ENCODE results near the gene TRPM5. TPM values are rescaled to one million over a fixed set of nuclear protein-coding genes. Genes with fewer than 3 reads are reported as not detected.

The TRPM5 gene
- polyA plus RNA-seq, 1 of the 3 experiments (the other 2 are of a cell fraction) = not detected

- Histone ChIP-seq H2AFZ (ENCODE audit: low read depth) (no peak overlapping the region), H3K4me1 (ENCODE audit: control insufficient read depth in 1 of 2, insufficient read depth in 2 of 2, low read depth in 1 of 2, low read length in 1 of 2) (peaks cover 0 to 9% of the 10 kb centered on the region in 2 experiments; a peak in 1 of 4 replicates), H3K9ac (no peak overlapping the region), H3K27me3 (ENCODE audit: insufficient read depth) (no peaks in the 10 kb centered on the region), H3K36me3 (replicated peaks in 1 of 2; ENCODE audit: control insufficient read depth in 1 of 2, insufficient read depth in 2 of 2, low read length in 1 of 2) (no peaks in the 10 kb centered on the region), H3K9me2 (no peaks in the 10 kb centered on the region), H3K9me3 (0 out of 2 replicates have a peak, but pooled peaks cover 2% of the 10 kb centered on the region), H3K4me2 (no peak overlapping the region), H3K79me2 (ENCODE audit: insufficient read depth) (no peaks in the 10 kb centered on the region), H3K27ac (ENCODE audit: low read depth in 2 of 2, low read length in 1 of 2) (no peak overlapping the region), H3F3A (replicated peaks; ENCODE audit: insufficient read depth) (no peaks in the 10 kb centered on the region), H3K4me3 (ENCODE audit: low read depth in 2 of 2, low read length in 1 of 2) (no peak overlapping the region), H4K20me1 (ENCODE audit: insufficient read depth) (no peaks in the 10 kb centered on the region)
- no peak for DNase-seq
- 27% methylated on average over 3 of the region's 3 CpGs for WGBS (ENCODE audit: low lambda C conversion rate)
- CTCF ChIA-PET = interaction anchor here (4.0 kb wide), 1 partner anchor 50 kb away, joined by 23 read pairs; no protein-coding TSS in a partner anchor
- no peak for TF ChIP-seq NRF1 (IDR thresholded peaks at IDR 0.05; ENCODE audit: low read depth, low read length)
- no peak for TF ChIP-seq FOXJ3 (CRISPR knock-in tag; IDR thresholded peaks at IDR 0.05)
- TF ChIP-seq FOXM1 (IDR thresholded peaks at IDR 0.05; ENCODE audit: low read depth) = no peak
- TF ChIP-seq MAX (IDR thresholded peaks at IDR 0.05; ENCODE audit: low read depth) = no peak
- no peak for TF ChIP-seq NFIC (IDR thresholded peaks at IDR 0.05; ENCODE audit: borderline replicate concordance)
- no peak for TF ChIP-seq SIN3A (IDR thresholded peaks at IDR 0.05; ENCODE audit: borderline replicate concordance, low read depth, low read length)
- TF ChIP-seq CHD2 (IDR thresholded peaks at IDR 0.05; ENCODE audit: low read length, partially characterized antibody) = no peak
- POLR2A ChIA-PET = no interaction called here
Observed at GRCh38 chr11:2482204-2482603, 37.9 kb upstream of the TRPM5 start.

- H3K36me3 ChIP-seq (replicated peaks in 1 of 2; ENCODE audit: control insufficient read depth in 1 of 2, insufficient read depth in 2 of 2, low read length in 1 of 2) = no peaks in the 10 kb centered on the region
- H3K9me2 ChIP-seq = no peaks in the 10 kb centered on the region
- H3K27me3 ChIP-seq (ENCODE audit: insufficient read depth) = no peaks in the 10 kb centered on the region
- no peak for TF ChIP-seq TCF12 (IDR thresholded peaks at IDR 0.05)
- TF ChIP-seq FOXJ3 (CRISPR knock-in tag; IDR thresholded peaks at IDR 0.05) = no peak
- no peak for TF ChIP-seq RFX5 (IDR thresholded peaks at IDR 0.05; ENCODE audit: low read length)
- no peak overlapping the region for H2AFZ ChIP-seq (ENCODE audit: low read depth)
- no peak for DNase-seq
- ChIA-PET POLR2A (no interaction called here), CTCF (interaction anchor here (4.0 kb wide), 1 partner anchor 50 kb away, joined by 23 read pairs; no protein-coding TSS in a partner anchor)
- H3K9me3 ChIP-seq = no peaks in the 10 kb centered on the region
- H4K20me1 ChIP-seq (ENCODE audit: insufficient read depth) = no peaks in the 10 kb centered on the region
- H3K9ac ChIP-seq = no peak overlapping the region
- H3K4me3 ChIP-seq (ENCODE audit: low read depth in 2 of 2, low read length in 1 of 2) = no peak overlapping the region
- 56% methylated on average over 14 of the region's 14 CpGs for WGBS (ENCODE audit: low lambda C conversion rate)
- no peaks in the 10 kb centered on the region for H3F3A ChIP-seq (replicated peaks; ENCODE audit: insufficient read depth)
- no peaks in the 10 kb centered on the region for H3K79me2 ChIP-seq (ENCODE audit: insufficient read depth)
- no peak overlapping the region for H3K4me2 ChIP-seq
- no peak overlapping the region for H3K27ac ChIP-seq (ENCODE audit: low read depth in 2 of 2, low read length in 1 of 2)
- H3K4me1 ChIP-seq (ENCODE audit: control insufficient read depth in 1 of 2, insufficient read depth in 2 of 2, low read depth in 1 of 2, low read length in 1 of 2) = peaks cover 0 to 9% of the 10 kb centered on the region in 2 experiments; a peak in 1 of 4 replicates
Observed at GRCh38 chr11:2481253-2481652, 36.9 kb upstream of the TRPM5 start.

- ChIA-PET POLR2A (no interaction called here), CTCF (no interaction called here)
- H3K27ac ChIP-seq (ENCODE audit: low read depth in 2 of 2, low read length in 1 of 2) = no peak overlapping the region
- no peak overlapping the region for H3K4me2 ChIP-seq
- peaks cover 0 to 9% of the 10 kb centered on the region in 2 experiments; a peak in 1 of 4 replicates for H3K4me1 ChIP-seq (ENCODE audit: control insufficient read depth in 1 of 2, insufficient read depth in 2 of 2, low read depth in 1 of 2, low read length in 1 of 2)
- no peak overlapping the region for H3K4me3 ChIP-seq (ENCODE audit: low read depth in 2 of 2, low read length in 1 of 2)
- WGBS (ENCODE audit: low lambda C conversion rate) = 25% methylated on average over 7 of the region's 7 CpGs
- H3K27me3 ChIP-seq (ENCODE audit: insufficient read depth) = no peaks in the 10 kb centered on the region
- H3K36me3 ChIP-seq (replicated peaks in 1 of 2; ENCODE audit: control insufficient read depth in 1 of 2, insufficient read depth in 2 of 2, low read length in 1 of 2) = no peaks in the 10 kb centered on the region
- H2AFZ ChIP-seq (ENCODE audit: low read depth) = no peak overlapping the region
- no peak overlapping the region for H3K9ac ChIP-seq
- no peaks in the 10 kb centered on the region for H3K9me3 ChIP-seq
- H3K9me2 ChIP-seq = no peaks in the 10 kb centered on the region
- no peaks in the 10 kb centered on the region for H3F3A ChIP-seq (replicated peaks; ENCODE audit: insufficient read depth)
- DNase-seq = no peak
- no peaks in the 10 kb centered on the region for H4K20me1 ChIP-seq (ENCODE audit: insufficient read depth)
- H3K79me2 ChIP-seq (ENCODE audit: insufficient read depth) = no peaks in the 10 kb centered on the region
- TF ChIP-seq TEAD4 (IDR thresholded peaks at IDR 0.05; ENCODE audit: borderline replicate concordance, insufficient read depth) (no peak), ZBTB33 (IDR thresholded peaks at IDR 0.05; ENCODE audit: borderline replicate concordance, low read depth) (no peak), CHD2 (IDR thresholded peaks at IDR 0.05; ENCODE audit: low read length, partially characterized antibody) (no peak), PBX3 (IDR thresholded peaks at IDR 0.05) (no peak), GATA2 (CRISPR knock-in tag; IDR thresholded peaks at IDR 0.05) (no peak), TAF1 (IDR thresholded peaks at IDR 0.05; ENCODE audit: borderline replicate concordance, low read depth, low read length) (no peak), SIN3A (IDR thresholded peaks at IDR 0.05; ENCODE audit: borderline replicate concordance, low read depth, low read length) (no peak), FOXJ3 (CRISPR knock-in tag; IDR thresholded peaks at IDR 0.05) (no peak), GABPA (IDR thresholded peaks at IDR 0.05; ENCODE audit: low read depth) (no peak), MAX (IDR thresholded peaks at IDR 0.05; ENCODE audit: low read depth) (no peak), IRF3 (IDR thresholded peaks at IDR 0.05; ENCODE audit: low read depth, low read length) (no peak)
Observed at GRCh38 chr11:2480874-2481220, 36.5 kb upstream of the TRPM5 start.

Measured in SK-N-SH (cell line).